Germinal center (tissue), 1 donor: ENCODE measurements around the gene CD74.
A peak's percentile ranks its signal among the peaks of the same experiment; 100 is the strongest.
"Not testable (repeated sequence)": the region's sequence is repeated elsewhere in the genome, so short reads cannot be mapped to it uniquely, and the experiment has no call there.

Experiments used
- DNase-seq: peaks from one replicate; pipeline ENCODE4 v3.0.0; 2012; ENCODE audit warnings: mixed read lengths, low spot score

Gene CD74

GRCh38 chr5:150412319-150413175 is at the start of gene CD74:
Gene CD74, minus strand, starts transcription at chr5:150412910. Its CDS starts 161 bp downstream, at chr5:150412749.
- peak; percentile 95 for DNase-seq

- DNase-seq: peak; percentile 85
Observed at GRCh38 chr5:150461231-150461630, 48.5 kb upstream of the CD74 start.

- DNase-seq: no peak
Observed at GRCh38 chr5:150460781-150461180, 48.1 kb upstream of the CD74 start.

- peak; percentile 86 for DNase-seq
Observed at GRCh38 chr5:150458802-150459557, 46.3 kb upstream of the CD74 start.

- DNase-seq: no peak
Observed at GRCh38 chr5:150457562-150458240, 45.0 kb upstream of the CD74 start.

- DNase-seq: no peak
Observed at GRCh38 chr5:150457121-150457520, 44.4 kb upstream of the CD74 start.

GRCh38 chr5:150454492-150455229 is 42.0 kb upstream of the CD74 start:
- no peak for DNase-seq

GRCh38 chr5:150454027-150454426 is 41.3 kb upstream of the CD74 start:
- not testable (repeated sequence) for DNase-seq

GRCh38 chr5:150452914-150453313 is 40.2 kb upstream of the CD74 start:
- DNase-seq: no peak

- DNase-seq: no peak
Observed at GRCh38 chr5:150451594-150451993, 38.9 kb upstream of the CD74 start.

- peak; percentile 93 for DNase-seq
Observed at GRCh38 chr5:150449517-150450339, 37.0 kb upstream of the CD74 start, which contains the start of gene RPS14. Gene RPS14, minus strand, starts transcription at chr5:150449739. Its CDS starts 2,006 bp downstream, at chr5:150447733.

- no peak for DNase-seq
Observed at GRCh38 chr5:150448952-150449516, 36.3 kb upstream of the CD74 start.

GRCh38 chr5:150448334-150448733 is 35.6 kb upstream of the CD74 start:
- no peak for DNase-seq

GRCh38 chr5:150447188-150447587 is 34.5 kb upstream of the CD74 start:
- DNase-seq: no peak

GRCh38 chr5:150446583-150446982 is 33.9 kb upstream of the CD74 start:
- DNase-seq: no peak

GRCh38 chr5:150446088-150446487 is 33.4 kb upstream of the CD74 start:
- DNase-seq: no peak

GRCh38 chr5:150444770-150445169 is 32.1 kb upstream of the CD74 start:
- no peak for DNase-seq

- no peak for DNase-seq
Observed at GRCh38 chr5:150443242-150444075, 30.7 kb upstream of the CD74 start.

- no peak for DNase-seq
Observed at GRCh38 chr5:150442699-150443080, 30.0 kb upstream of the CD74 start.
